GM18511 (cell line): ENCODE measurements around the gene NLRP10.

Experiments
- ATAC-seq: cut with Tn5 transposase; IDR thresholded peaks from one replicate; pipeline ENCODE4 v1.9.1; 2021; ENCODE audit warnings: mild to moderate bottlenecking, moderate library complexity; ENCODE audit not compliant: unreplicated experiment

The NLRP10 gene

GRCh38 chr11:7977232-7977917 lies 12.1 kb upstream of the NLRP10 start:
- ATAC-seq, result no peak

GRCh38 chr11:7974668-7975067 lies 9.4 kb upstream of the NLRP10 start:
- ATAC-seq, result no peak

- no peak for ATAC-seq
These were observed 7.8 kb upstream of the NLRP10 start for GRCh38 chr11:7973011-7973410.

GRCh38 chr11:7971846-7972245 lies 6.6 kb upstream of the NLRP10 start:
- ATAC-seq, result no peak

- ATAC-seq, result no peak
These were observed 4.8 kb upstream of the NLRP10 start for GRCh38 chr11:7969756-7970646.

- no peak for ATAC-seq
These were observed 3.4 kb upstream of the NLRP10 start for GRCh38 chr11:7968686-7969085.

GRCh38 chr11:7967826-7968225 lies 2.6 kb upstream of the NLRP10 start:
- no peak for ATAC-seq

- no peak for ATAC-seq
These were observed 1.9 kb upstream of the NLRP10 start for GRCh38 chr11:7967097-7967496.

- no peak for ATAC-seq
These were observed 374 bp downstream of the NLRP10 start for GRCh38 chr11:7964873-7965272.

GRCh38 chr11:7964261-7964660 lies 986 bp downstream of the NLRP10 start:
- no peak for ATAC-seq

GRCh38 chr11:7955191-7955590 lies 10.1 kb downstream of the NLRP10 start:
- no peak for ATAC-seq

- ATAC-seq, result no peak
These were observed 15.3 kb downstream of the NLRP10 start for GRCh38 chr11:7949934-7950333.

- ATAC-seq, result no peak
These were observed 21.1 kb downstream of the NLRP10 start for GRCh38 chr11:7944123-7944522.

- ATAC-seq, result no peak
These were observed 23.6 kb downstream of the NLRP10 start, which contains the start of gene OR10A3 for GRCh38 chr11:7941608-7942007. OR10A3 (minus strand) TSS chr11:7941708; CDS start chr11:7939520, 2,188 bp downstream.

GRCh38 chr11:7941146-7941545 lies 24.1 kb downstream of the NLRP10 start:
- ATAC-seq, result no peak

- ATAC-seq, result no peak
These were observed 28.6 kb downstream of the NLRP10 start for GRCh38 chr11:7936615-7937014.

- ATAC-seq, result no peak
These were observed 34.1 kb downstream of the NLRP10 start, which contains the start of gene OR10A6 for GRCh38 chr11:7931168-7931567. OR10A6 (minus strand) TSS chr11:7931268; CDS start chr11:7928662, 2,606 bp downstream.

- no peak for ATAC-seq
These were observed 37.6 kb downstream of the NLRP10 start for GRCh38 chr11:7927635-7928034.

- no peak for ATAC-seq
These were observed 40.7 kb downstream of the NLRP10 start for GRCh38 chr11:7924536-7924935.

GRCh38 chr11:7918141-7918540 lies 47.1 kb downstream of the NLRP10 start:
- ATAC-seq, result no peak
